ENCODE data around the gene SREK1.
"Not testable (repeated sequence)": the region's sequence is repeated elsewhere in the genome, so short reads cannot be mapped to it uniquely, and the experiment has no call there.

SREK1 gene

GRCh38 chr5:66222455-66222854 is 78.4 kb downstream of the SREK1 start:
- no peak for DNase-seq (ENCODE audit: low read depth)

- not testable (repeated sequence) for DNase-seq (ENCODE audit: low read depth)
Measured at GRCh38 chr5:66222896-66223295, 78.8 kb downstream of the SREK1 start.

- DNase-seq (ENCODE audit: low read depth), result no peak
Measured at GRCh38 chr5:66223637-66224036, 79.5 kb downstream of the SREK1 start.

GRCh38 chr5:66224274-66224673 is 80.2 kb downstream of the SREK1 start:
- DNase-seq (ENCODE audit: low read depth), result no peak

GRCh38 chr5:66224773-66225553 is 80.9 kb downstream of the SREK1 start:
- no peak for DNase-seq (ENCODE audit: low read depth)

- no peak for DNase-seq (ENCODE audit: low read depth)
Measured at GRCh38 chr5:66230551-66230950, 86.5 kb downstream of the SREK1 start.

DNA sequence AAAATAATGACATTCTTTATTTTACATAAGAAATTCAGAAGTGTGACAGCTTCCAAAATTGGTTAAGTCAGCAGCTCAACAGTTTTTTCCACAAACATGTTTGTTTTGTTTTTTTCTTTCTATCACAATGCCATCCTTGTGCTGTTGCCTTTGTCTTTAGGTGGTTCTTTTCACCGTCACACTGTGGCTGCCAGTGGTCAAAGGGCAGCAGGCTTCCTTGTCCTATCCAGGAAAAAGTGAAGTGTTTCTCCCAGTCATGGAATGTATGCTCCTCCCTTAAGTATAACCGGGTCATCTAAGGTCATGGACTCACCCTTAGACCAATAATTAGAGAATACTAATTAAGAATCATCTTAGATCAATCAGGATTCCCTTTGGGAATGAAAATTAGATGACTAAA is 87.4 kb downstream of the SREK1 start:
- DNase-seq (ENCODE audit: low read depth), result no peak

- DNase-seq (ENCODE audit: low read depth), result no peak
Measured at GRCh38 chr5:66232275-66232674, 88.2 kb downstream of the SREK1 start.

- no peak for DNase-seq (ENCODE audit: low read depth)
Measured at GRCh38 chr5:66232706-66233445, 88.8 kb downstream of the SREK1 start.

All from stimulated activated CD8-positive, alpha-beta memory T cell treated with anti-CD3 and anti-CD28 coated beads, Interleukin-12 subunit alpha, Interleukin-12 subunit beta, amount 100 ng/mL, for 4 hours (primary cell).